Naive thymus-derived CD4-positive, alpha-beta T cell (primary cell): ENCODE data around the gene FAM222A. TPM values are rescaled to one million over a fixed set of nuclear protein-coding genes. Genes with fewer than 3 reads are reported as not detected.

Source experiments
- ATAC-seq: fragments of 150-1000 bp; cut with Tn5 transposase; 2 replicates; pipeline ENCODE4 v1.10.0; 2021; ENCODE audit warnings: mild to moderate bottlenecking, moderate library complexity
- CTCF ChIA-PET: fragments of 350-600 bp; sonication (Branson Sonifier 250); formaldehyde crosslinking; loops from one replicate; lab custom pipeline; 2021; ENCODE audit warnings: antibody characterized with exemption; lab: Charles Lee
- POLR2A ChIA-PET: fragments of 350-600 bp; sonication (Branson Sonifier 250); formaldehyde crosslinking; loops from one replicate; lab custom pipeline; 2021; ENCODE audit warnings: antibody characterized with exemption, inconsistent platforms; lab: Charles Lee
- DNase-seq, 9 donors: peaks; one replicate each; pipeline versions ENCODE4 v3.0.0 to v3.0.0-alpha.2; 2020 to 2022; ENCODE audit warnings: mixed read lengths in 1 of 9
- H3K27ac ChIP-seq: one replicate; pipeline ENCODE4 v1.7.0; 2013; ENCODE audit warnings: mild to moderate bottlenecking, low read depth, low read length, moderate library complexity
- H3K27me3 ChIP-seq, 2 donors: one replicate each; pipeline ENCODE4 v1.7.0; 2013; ENCODE audit warnings: low read length in 2 of 2, mild to moderate bottlenecking in 2 of 2, moderate library complexity in 2 of 2; ENCODE audit not compliant: control insufficient read depth in 2 of 2, insufficient read depth in 2 of 2
- H3K36me3 ChIP-seq, 3 experiments: 1 replicate in 2 of 3; 2 replicates in 1 of 3; pipeline ENCODE4 v1.7.0; 2013; ENCODE audit warnings: low read length in 3 of 3, mild to moderate bottlenecking in 3 of 3, moderate library complexity in 1 of 3; ENCODE audit not compliant: insufficient read depth in 3 of 3, control insufficient read depth in 2 of 3
- H3K4me1 ChIP-seq, 2 donors: one replicate each; pipeline ENCODE4 v1.7.0; 2013; ENCODE audit warnings: low read length in 2 of 2, mild to moderate bottlenecking in 2 of 2, moderate library complexity in 1 of 2; ENCODE audit not compliant: control insufficient read depth in 2 of 2, insufficient read depth in 2 of 2
- H3K4me3 ChIP-seq: 2 replicates; pipeline ENCODE4 v1.7.0; 2013; ENCODE audit warnings: mild to moderate bottlenecking, low read length
- H3K9me3 ChIP-seq, 3 experiments: 1 replicate in 2 of 3; 2 replicates in 1 of 3; pipeline ENCODE4 v1.7.0; 2013; ENCODE audit warnings: low read length in 3 of 3; ENCODE audit not compliant: control insufficient read depth in 2 of 3
- H3K27ac Mint-ChIP-seq, 9 donors: one replicate each; pipeline ENCODE4 v1.8.0; 2020 to 2022; ENCODE audit warnings: mixed read lengths in 9 of 9, mild to moderate bottlenecking in 8 of 9, moderate library complexity in 5 of 9, inconsistent platforms in 2 of 9
- H3K27me3 Mint-ChIP-seq, 5 donors: one replicate each; pipeline ENCODE4 v1.8.0; 2021 to 2022; ENCODE audit warnings: mixed read lengths in 5 of 5, mild to moderate bottlenecking in 1 of 5
- H3K36me3 Mint-ChIP-seq, 5 donors: one replicate each; pipeline ENCODE4 v1.8.0; 2020 to 2022; ENCODE audit warnings: mixed read lengths in 5 of 5, mild to moderate bottlenecking in 3 of 5, inconsistent platforms in 1 of 5
- H3K4me1 Mint-ChIP-seq, 7 donors: one replicate each; pipeline ENCODE4 v1.8.0; 2020 to 2022; ENCODE audit warnings: mixed read lengths in 7 of 7, mild to moderate bottlenecking in 3 of 7, inconsistent platforms in 1 of 7
- H3K4me3 Mint-ChIP-seq, 10 donors: one replicate each; pipeline ENCODE4 v1.8.0; 2020 to 2022; ENCODE audit warnings: mild to moderate bottlenecking in 10 of 10, mixed read lengths in 10 of 10, moderate library complexity in 6 of 10, inconsistent platforms in 2 of 10
- H3K9me3 Mint-ChIP-seq, 11 donors: one replicate each; pipeline ENCODE4 v1.8.0; 2020 to 2022; ENCODE audit warnings: mixed read lengths in 11 of 11, mild to moderate bottlenecking in 4 of 11, inconsistent platforms in 1 of 11, moderate library complexity in 1 of 11
- intact Hi-C, 2 donors: fragments of 100-400 bp; cut with micrococcal nuclease; formaldehyde crosslinking; loops; one replicate each; pipeline ENCODE4 v1.15.1; 2023
- polyA plus RNA-seq, 2 donors: library from polyadenylated mRNA; unstranded; fragments of 300-500 nt; fragmentation: Illumina TruSeq; gene quantifications; one replicate each; pipeline ENCODE4 v1.2.3, GENCODE V29; 2021
- total RNA-seq, 6 experiments: library from RNA in 5 of 6; stranded (reverse) in 5 of 6; gene quantifications; 1 replicate in 5 of 6; 2 replicates in 1 of 6; pipeline ENCODE4 v1.2.3 and lab custom pipeline; 2021 to 2026

Gene FAM222A
- total and polyA plus RNA-seq, 7 experiments from 2014 or later: 0.08 to 1.6 (median 0.38) TPM

GRCh38 chr12:109762673-109763191 is 49.1 kb downstream of the FAM222A start:
- Histone ChIP-seq H3K27ac (no peak overlapping the region), H3K9me3 (no peaks in the 10 kb centered on the region), H3K4me3 (no peak overlapping the region), H3K36me3 (no peaks in the 10 kb centered on the region), H3K4me1 (no peaks in the 10 kb centered on the region), H3K27me3 (no peaks in the 10 kb centered on the region)
- peaks cover 0 to 4% (median 0%) of the 10 kb centered on the region in 11 donors for H3K9me3 Mint-ChIP-seq
- DNase-seq (no peak), ATAC-seq (no peak)
- H3K4me3 Mint-ChIP-seq: no peak overlapping the region
- H3K27me3 Mint-ChIP-seq: peaks cover 0 to 2% (median 0%) of the 10 kb centered on the region in 5 donors
- ChIA-PET CTCF (interaction anchor here (1.0 kb wide), 1 partner anchor 15 kb away, joined by 4 read pairs; no protein-coding TSS in a partner anchor), POLR2A (no interaction called here)
- intact Hi-C loops: no loop called here
- H3K4me1 Mint-ChIP-seq: peaks cover 0 to 4% (median 0%) of the 10 kb centered on the region in 7 donors
- H3K36me3 Mint-ChIP-seq: no peaks in the 10 kb centered on the region
- H3K27ac Mint-ChIP-seq: no peak overlapping the region

DNA sequence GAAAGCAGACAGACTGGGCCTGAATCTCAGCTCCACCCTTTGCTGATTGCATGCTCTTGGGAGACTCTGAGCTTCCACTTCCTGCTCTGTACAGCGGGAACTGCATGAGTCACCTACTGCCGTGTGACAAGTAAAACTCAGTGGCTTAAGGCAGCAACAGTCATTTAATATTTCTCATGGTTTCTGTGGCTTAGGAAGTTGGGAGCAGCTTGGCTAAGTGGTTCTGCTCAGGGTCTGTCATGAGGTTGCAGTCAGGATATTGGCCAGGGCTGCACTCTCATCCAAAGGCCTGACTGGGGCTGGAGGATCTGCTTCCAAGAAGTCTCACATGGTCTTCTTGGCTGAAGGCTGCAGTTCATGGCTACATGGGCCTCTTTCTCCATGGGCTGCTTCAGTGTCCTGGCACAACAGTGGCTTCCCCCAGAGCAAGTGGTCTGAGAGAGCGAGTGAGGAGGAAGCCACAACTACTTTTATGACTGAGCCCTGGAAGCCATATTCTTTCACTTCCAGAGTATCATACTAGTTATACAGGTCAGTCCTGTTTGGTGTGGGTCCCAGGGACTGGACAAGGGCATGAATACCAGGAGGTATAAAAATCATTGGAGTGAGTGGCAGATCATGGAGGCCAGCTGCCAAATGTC is 49.7 kb downstream of the FAM222A start:
- ATAC-seq (peak; percentile 73), DNase-seq (peak in 1 of 9 donors; percentile 6)
- Mint-ChIP-seq H3K27ac (peak overlapping the region in 1 of 9 donors; percentile 41), H3K9me3 (peaks cover 0 to 4% (median 0%) of the 10 kb centered on the region in 11 donors), H3K4me1 (peaks cover 0 to 4% (median 0%) of the 10 kb centered on the region in 7 donors), H3K27me3 (no peaks in the 10 kb centered on the region), H3K4me3 (no peak overlapping the region), H3K36me3 (no peaks in the 10 kb centered on the region)
- intact Hi-C loops: no loop called here
- H3K27me3 ChIP-seq: no peaks in the 10 kb centered on the region
- POLR2A ChIA-PET: no interaction called here
- H3K4me3 ChIP-seq: no peak overlapping the region
- H3K4me1 ChIP-seq: no peaks in the 10 kb centered on the region
- H3K9me3 ChIP-seq: no peaks in the 10 kb centered on the region
- no peak overlapping the region for H3K27ac ChIP-seq
- CTCF ChIA-PET: interaction anchor here (0.6 to 1.0 kb wide), 2 partner anchors 15 to 280 kb away, joined by 3 to 4 read pairs; no protein-coding TSS in a partner anchor
- H3K36me3 ChIP-seq: no peaks in the 10 kb centered on the region

DNA sequence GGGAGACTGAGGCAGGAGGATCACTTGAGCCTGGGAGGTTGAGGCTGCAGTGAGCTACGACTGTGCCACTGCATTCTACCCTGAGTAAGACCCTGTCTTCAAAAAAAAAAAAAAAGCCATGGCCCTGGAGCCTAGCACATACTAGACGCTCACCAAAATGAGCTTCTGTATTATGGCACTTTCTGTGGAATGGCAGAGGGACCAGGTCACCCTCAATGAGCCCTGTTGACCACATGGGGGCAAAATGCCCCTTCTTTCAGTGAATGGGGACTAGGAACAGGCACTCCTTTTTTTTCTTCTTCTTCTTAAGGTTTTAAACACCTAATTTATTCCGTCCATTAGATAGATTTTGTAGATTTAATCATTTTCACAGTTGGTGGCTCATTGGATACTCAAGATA is 50.5 kb downstream of the FAM222A start:
- intact Hi-C loops: no loop called here
- H3K9me3 ChIP-seq: no peaks in the 10 kb centered on the region
- POLR2A ChIA-PET: no interaction called here

DNA sequence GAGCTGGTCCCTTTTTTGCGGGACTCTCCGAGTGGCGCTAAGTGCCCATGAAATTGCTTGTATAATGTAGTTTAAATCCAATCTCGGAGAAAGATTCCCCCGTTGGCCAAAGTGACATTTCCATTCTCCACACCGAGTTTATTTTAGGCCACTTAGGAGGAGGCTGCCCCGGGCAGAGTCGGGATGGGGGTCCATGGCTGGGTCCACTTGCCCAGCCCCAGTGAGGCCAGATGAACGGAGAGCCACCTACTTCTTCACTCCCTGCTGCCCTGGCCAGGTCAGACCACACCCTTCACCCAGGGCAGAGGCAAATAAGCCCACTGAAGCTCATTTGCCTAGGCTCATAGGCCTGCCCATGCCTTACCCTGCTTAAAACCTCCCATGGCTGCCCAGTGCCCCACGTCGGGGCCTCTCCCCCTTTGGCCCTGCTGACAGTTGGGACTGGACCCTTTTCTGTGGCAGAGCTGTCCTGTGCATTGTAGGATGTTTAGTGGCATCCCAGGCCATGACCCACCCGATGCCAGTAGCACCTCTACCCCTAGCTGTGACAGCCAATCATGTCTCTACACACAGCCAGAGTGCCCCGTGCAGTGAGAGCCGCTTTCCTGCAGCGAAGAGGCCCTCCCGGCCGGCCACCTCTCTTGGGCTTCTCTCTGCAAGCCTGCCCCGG is 51.3 kb downstream of the FAM222A start:
- no peaks in the 10 kb centered on the region for H3K27me3 ChIP-seq
- H3K4me3 Mint-ChIP-seq: no peak overlapping the region
- no peaks in the 10 kb centered on the region for H3K9me3 ChIP-seq
- no peak overlapping the region for H3K4me3 ChIP-seq
- no peaks in the 10 kb centered on the region for H3K27me3 Mint-ChIP-seq
- H3K27ac ChIP-seq: no peak overlapping the region
- DNase-seq (peak in 1 of 9 donors; percentile 1), ATAC-seq (no peak)
- ChIA-PET POLR2A (interaction anchor here (0.6 kb wide), 1 partner anchor 1934 kb away, joined by 3 read pairs; no protein-coding TSS in a partner anchor), CTCF (no interaction called here)
- H3K36me3 Mint-ChIP-seq: no peaks in the 10 kb centered on the region
- peaks cover 0 to 4% (median 0%) of the 10 kb centered on the region in 7 donors for H3K4me1 Mint-ChIP-seq
- intact Hi-C loops: no loop called here
- no peak overlapping the region for H3K27ac Mint-ChIP-seq
- no peaks in the 10 kb centered on the region for H3K4me1 ChIP-seq
- H3K36me3 ChIP-seq: no peaks in the 10 kb centered on the region
- H3K9me3 Mint-ChIP-seq: peaks cover 0 to 4% (median 0%) of the 10 kb centered on the region in 11 donors

More for the DNA sequence above, 50.5 kb downstream of the FAM222A start:
- Histone ChIP-seq H3K36me3 (no peaks in the 10 kb centered on the region), H3K4me1 (no peaks in the 10 kb centered on the region), H3K27me3 (no peaks in the 10 kb centered on the region), H3K4me3 (no peak overlapping the region), H3K27ac (no peak overlapping the region)
- Mint-ChIP-seq H3K36me3 (no peaks in the 10 kb centered on the region), H3K4me3 (no peak overlapping the region), H3K4me1 (peaks cover 0 to 4% (median 0%) of the 10 kb centered on the region in 7 donors), H3K27me3 (no peaks in the 10 kb centered on the region), H3K9me3 (peaks cover 0 to 4% (median 0%) of the 10 kb centered on the region in 11 donors), H3K27ac (no peak overlapping the region)
- CTCF ChIA-PET: no interaction called here
- DNase-seq: no peak
- no peak for ATAC-seq

- Histone ChIP-seq H3K4me1 (no peaks in the 10 kb centered on the region), H3K36me3 (no peaks in the 10 kb centered on the region), H3K4me3 (no peak overlapping the region), H3K27ac (no peak overlapping the region), H3K27me3 (no peaks in the 10 kb centered on the region), H3K9me3 (no peaks in the 10 kb centered on the region)
- Mint-ChIP-seq H3K4me1 (peaks cover 0 to 3% (median 0%) of the 10 kb centered on the region in 7 donors), H3K27me3 (no peaks in the 10 kb centered on the region), H3K4me3 (no peak overlapping the region), H3K9me3 (peaks cover 0 to 4% (median 0%) of the 10 kb centered on the region in 11 donors), H3K27ac (no peak overlapping the region), H3K36me3 (no peaks in the 10 kb centered on the region)
- intact Hi-C loops: no loop called here
- ChIA-PET POLR2A (interaction anchor here (0.6 kb wide), 1 partner anchor 1933 kb away, joined by 3 read pairs; no protein-coding TSS in a partner anchor), CTCF (no interaction called here)
- DNase-seq: peak in 1 of 9 donors; percentile 6
- ATAC-seq: no peak
These were observed 51.8 kb downstream of the FAM222A start for GRCh38 chr12:109765446-109765810.

GRCh38 chr12:109766251-109766778 is 52.7 kb downstream of the FAM222A start:
- H3K4me3 ChIP-seq: no peak overlapping the region
- no peak overlapping the region for H3K27ac Mint-ChIP-seq
- ChIA-PET POLR2A (no interaction called here), CTCF (no interaction called here)
- no peaks in the 10 kb centered on the region for H3K27me3 Mint-ChIP-seq
- peak in 1 of 9 donors; percentile 11 for DNase-seq
- peaks cover 0 to 4% (median 0%) of the 10 kb centered on the region in 11 donors for H3K9me3 Mint-ChIP-seq
- H3K27ac ChIP-seq: no peak overlapping the region
- no peak for ATAC-seq
- intact Hi-C loops: no loop called here
- H3K4me1 Mint-ChIP-seq: no peaks in the 10 kb centered on the region
- no peaks in the 10 kb centered on the region for H3K9me3 ChIP-seq
- H3K36me3 ChIP-seq: no peaks in the 10 kb centered on the region
- no peak overlapping the region for H3K4me3 Mint-ChIP-seq
- H3K4me1 ChIP-seq: no peaks in the 10 kb centered on the region
- no peaks in the 10 kb centered on the region for H3K27me3 ChIP-seq
- H3K36me3 Mint-ChIP-seq: no peaks in the 10 kb centered on the region
